ENCODE data around the gene NDUFS1. TPM values are rescaled to one million over a fixed set of nuclear protein-coding genes. Genes with fewer than 3 reads are reported as not detected.

Gene NDUFS1
- total RNA-seq, 1 experiment from 2014 or later = 79.2 TPM

DNA sequence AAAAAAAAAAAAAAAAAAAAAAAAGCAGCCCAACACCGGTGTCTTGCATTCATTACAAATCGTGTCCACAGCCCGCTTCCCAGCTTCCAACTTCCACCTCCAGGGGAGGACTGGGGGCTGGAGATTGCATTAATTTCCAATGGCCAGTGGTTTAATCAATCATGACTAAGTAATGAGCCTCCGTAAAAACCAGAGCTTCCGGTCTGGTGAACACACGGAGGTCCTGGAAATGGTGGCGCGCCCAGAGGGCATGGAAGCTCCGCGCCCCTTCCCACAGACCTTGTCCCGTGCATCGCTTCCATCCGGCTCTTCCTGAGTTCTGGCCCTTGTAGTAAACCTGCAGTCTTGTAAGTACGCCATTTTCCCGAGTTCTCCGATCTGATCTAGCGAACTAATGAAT lies 44.1 kb upstream of the NDUFS1 start:
- no peak for DNase-seq
- intact Hi-C loops (cut with micrococcal nuclease; ENCODE audit: unreplicated experiment) = no loop called here
- Mint-ChIP-seq H3K4me3 (ENCODE audit: low read depth, unreplicated experiment) (no peak overlapping the region), H3K27ac (ENCODE audit: unreplicated experiment) (no peak overlapping the region), H3K36me3 (ENCODE audit: insufficient read depth, unreplicated experiment) (no peaks in the 10 kb centered on the region), H3K4me1 (ENCODE audit: low read depth, unreplicated experiment) (no peaks in the 10 kb centered on the region), H3K27me3 (ENCODE audit: unreplicated experiment) (no peaks in the 10 kb centered on the region), H3K9me3 (ENCODE audit: low read depth, unreplicated experiment) (no peaks in the 10 kb centered on the region)
- TF ChIP-seq CTCF (IDR thresholded peaks at IDR 0.05; ENCODE audit: unreplicated experiment) = no peak
- CTCF ChIA-PET = interaction anchor here (0.7 kb wide), 1 partner anchor 29 kb away, joined by 3 read pairs; no protein-coding TSS in a partner anchor
- no TSS peak for BruUV-seq (replicated peaks)

GRCh38 chr2:206202446-206202845 lies 43.2 kb upstream of the NDUFS1 start:
- CTCF ChIA-PET = no interaction called here
- Mint-ChIP-seq H3K9me3 (ENCODE audit: low read depth, unreplicated experiment) (no peaks in the 10 kb centered on the region), H3K4me3 (ENCODE audit: low read depth, unreplicated experiment) (no peak overlapping the region), H3K36me3 (ENCODE audit: insufficient read depth, unreplicated experiment) (no peaks in the 10 kb centered on the region), H3K27ac (ENCODE audit: unreplicated experiment) (no peak overlapping the region), H3K27me3 (ENCODE audit: unreplicated experiment) (no peaks in the 10 kb centered on the region), H3K4me1 (ENCODE audit: low read depth, unreplicated experiment) (no peaks in the 10 kb centered on the region)
- BruUV-seq (replicated peaks) = no TSS peak
- DNase-seq = no peak
- TF ChIP-seq CTCF (IDR thresholded peaks at IDR 0.05; ENCODE audit: unreplicated experiment) = no peak
- intact Hi-C loops (cut with micrococcal nuclease; ENCODE audit: unreplicated experiment) = no loop called here

GRCh38 chr2:206201075-206201848 lies 42.0 kb upstream of the NDUFS1 start:
- no peak for TF ChIP-seq CTCF (IDR thresholded peaks at IDR 0.05; ENCODE audit: unreplicated experiment)
- no TSS peak for BruUV-seq (replicated peaks)
- CTCF ChIA-PET = interaction anchor here (0.6 kb wide), 1 partner anchor 88 kb away, joined by 3 read pairs; no protein-coding TSS in a partner anchor
- Mint-ChIP-seq H3K9me3 (ENCODE audit: low read depth, unreplicated experiment) (no peaks in the 10 kb centered on the region), H3K4me3 (ENCODE audit: low read depth, unreplicated experiment) (no peak overlapping the region), H3K4me1 (ENCODE audit: low read depth, unreplicated experiment) (no peaks in the 10 kb centered on the region), H3K27me3 (ENCODE audit: unreplicated experiment) (no peaks in the 10 kb centered on the region), H3K27ac (ENCODE audit: unreplicated experiment) (no peak overlapping the region), H3K36me3 (ENCODE audit: insufficient read depth, unreplicated experiment) (no peaks in the 10 kb centered on the region)
- intact Hi-C loops (cut with micrococcal nuclease; ENCODE audit: unreplicated experiment) = no loop called here
- DNase-seq = peak; percentile 3

DNA sequence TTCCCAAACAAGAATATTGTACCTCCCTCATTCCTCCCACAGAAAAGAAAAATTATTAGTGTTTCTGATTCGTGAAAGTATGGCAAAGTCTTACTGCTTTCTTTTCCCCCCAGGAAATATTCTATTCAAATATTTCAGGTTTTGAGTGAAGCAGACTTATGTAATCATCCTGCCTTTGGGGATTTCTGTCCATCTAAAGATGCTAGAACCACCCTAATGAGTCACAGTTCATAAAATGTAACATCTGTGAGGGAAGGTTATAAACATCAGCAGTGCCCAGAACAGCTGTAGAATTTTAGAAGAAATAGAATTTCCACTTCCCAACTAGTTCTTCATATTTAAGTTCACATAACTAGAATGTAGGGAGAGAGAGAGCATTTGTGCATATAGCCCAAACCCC lies 39.4 kb upstream of the NDUFS1 start:
- Mint-ChIP-seq H3K9me3 (ENCODE audit: low read depth, unreplicated experiment) (no peaks in the 10 kb centered on the region), H3K27ac (ENCODE audit: unreplicated experiment) (no peak overlapping the region), H3K4me1 (ENCODE audit: low read depth, unreplicated experiment) (peaks cover 5% of the 10 kb centered on the region), H3K36me3 (ENCODE audit: insufficient read depth, unreplicated experiment) (no peaks in the 10 kb centered on the region), H3K4me3 (ENCODE audit: low read depth, unreplicated experiment) (no peak overlapping the region), H3K27me3 (ENCODE audit: unreplicated experiment) (no peaks in the 10 kb centered on the region)
- CTCF ChIA-PET = no interaction called here
- no peak for DNase-seq
- intact Hi-C loops (cut with micrococcal nuclease; ENCODE audit: unreplicated experiment) = no loop called here
- TF ChIP-seq CTCF (IDR thresholded peaks at IDR 0.05; ENCODE audit: unreplicated experiment) = no peak
- no TSS peak for BruUV-seq (replicated peaks)
